Stimulated activated effector memory CD8-positive, alpha-beta T cell treated with anti-CD3 and anti-CD28 coated beads, Interleukin-12 subunit alpha, Interleukin-12 subunit beta, amount 100 ng/mL, for 72 hours (primary cell): ENCODE results near the gene BTN2A1.
"Not testable (repeated sequence)": the region's sequence is repeated elsewhere in the genome, so short reads cannot be mapped to it uniquely, and the experiment has no call there.

Experiments used
- ATAC-seq: fragments of 150-1000 bp; cut with Tn5 transposase; 2 replicates; pipeline ENCODE4 v1.10.0; 2021
- DNase-seq, 2 donors: peaks; one replicate each; pipeline ENCODE4 v3.0.0; 2021 to 2022; ENCODE audit warnings: low spot score in 2 of 2
- H3K27ac Mint-ChIP-seq: one replicate; pipeline ENCODE4 v1.8.0; 2022; ENCODE audit warnings: mild to moderate bottlenecking, mixed read lengths
- H3K36me3 Mint-ChIP-seq: one replicate; pipeline ENCODE4 v1.8.0; 2022; ENCODE audit warnings: mild to moderate bottlenecking, mixed read lengths
- H3K4me1 Mint-ChIP-seq: one replicate; pipeline ENCODE4 v1.8.0; 2022; ENCODE audit warnings: mixed read lengths
- H3K4me3 Mint-ChIP-seq: one replicate; pipeline ENCODE4 v1.8.0; 2022; ENCODE audit warnings: mild to moderate bottlenecking, mixed read lengths
- H3K9me3 Mint-ChIP-seq: one replicate; pipeline ENCODE4 v1.8.0; 2022; ENCODE audit warnings: mixed read lengths

The BTN2A1 gene

DNA sequence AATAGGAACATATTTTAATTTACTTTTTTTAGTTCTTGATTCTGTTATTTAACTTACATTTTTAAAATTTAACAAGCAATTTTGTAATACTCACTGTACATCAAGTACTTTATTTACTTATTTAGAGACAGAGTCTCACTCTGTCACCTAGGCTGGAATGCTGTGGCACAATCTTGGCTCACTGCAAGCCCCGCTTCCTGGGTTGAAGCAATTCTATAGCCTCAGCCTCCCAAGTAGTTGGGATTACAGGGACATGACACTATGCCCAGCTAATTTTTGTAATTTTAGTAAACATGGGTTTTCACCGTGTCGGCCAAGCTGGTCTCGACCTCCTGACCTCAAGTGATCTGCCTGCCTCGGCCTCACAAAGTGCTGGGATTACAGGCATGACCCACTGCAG lies 10.5 kb upstream of the BTN2A1 start:
- Mint-ChIP-seq H3K36me3 (peaks cover 61% of the 10 kb centered on the region), H3K4me3 (no peak overlapping the region), H3K9me3 (no peaks in the 10 kb centered on the region), H3K4me1 (peaks cover 66% of the 10 kb centered on the region), H3K27ac (no peak overlapping the region)
- DNase-seq (no peak), ATAC-seq (no peak)

- no peak for DNase-seq
- peak overlapping the region; percentile 49 for H3K27ac Mint-ChIP-seq
- no peaks in the 10 kb centered on the region for H3K9me3 Mint-ChIP-seq
- no peak for ATAC-seq
- H3K4me3 Mint-ChIP-seq = no peak overlapping the region
- peaks cover 37% of the 10 kb centered on the region for H3K4me1 Mint-ChIP-seq
- peaks cover 50% of the 10 kb centered on the region for H3K36me3 Mint-ChIP-seq
Measured at GRCh38 chr6:26450240-26450639, 7.5 kb upstream of the BTN2A1 start.

- Mint-ChIP-seq H3K27ac (no peak overlapping the region), H3K4me1 (peaks cover 36% of the 10 kb centered on the region), H3K9me3 (no peaks in the 10 kb centered on the region), H3K4me3 (no peak overlapping the region), H3K36me3 (peaks cover 39% of the 10 kb centered on the region)
- ATAC-seq = no peak
- DNase-seq = no peak
Measured at GRCh38 chr6:26452631-26453235, 5.0 kb upstream of the BTN2A1 start.

- Mint-ChIP-seq H3K27ac (no peak overlapping the region), H3K4me1 (peaks cover 48% of the 10 kb centered on the region), H3K9me3 (no peaks in the 10 kb centered on the region), H3K4me3 (no peak overlapping the region), H3K36me3 (peaks cover 38% of the 10 kb centered on the region)
- DNase-seq (no peak), ATAC-seq (no peak)
Measured at GRCh38 chr6:26454631-26455030, 3.1 kb upstream of the BTN2A1 start.

DNA sequence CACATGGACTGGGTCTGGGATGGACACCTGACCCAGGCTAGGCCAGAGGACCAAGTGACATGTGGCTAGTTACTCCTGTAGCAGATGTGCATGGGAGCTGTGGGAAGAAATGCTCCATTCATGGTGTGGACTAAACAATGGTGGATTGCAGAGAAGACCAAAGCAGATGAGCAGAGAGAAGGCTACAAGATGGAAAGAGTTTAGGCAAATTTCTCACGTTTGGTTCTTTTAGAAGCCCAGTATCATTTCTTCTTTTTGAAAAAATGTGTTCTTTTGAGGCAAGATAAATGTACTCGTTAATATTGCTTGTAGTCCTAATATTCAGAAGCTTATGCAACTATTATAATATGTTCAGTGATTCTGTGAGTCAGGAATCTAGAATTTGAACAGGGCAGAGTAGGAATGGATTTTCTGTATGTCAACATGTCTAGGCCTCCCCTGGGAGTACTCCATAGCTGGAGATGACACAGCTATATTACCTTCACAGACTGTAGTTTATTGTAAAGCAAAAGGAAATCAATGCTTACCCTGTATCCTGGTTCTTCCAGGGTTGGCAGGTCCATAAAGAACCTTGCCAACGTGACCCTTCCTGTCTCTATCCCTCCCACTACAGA lies 2.3 kb upstream of the BTN2A1 start:
- Mint-ChIP-seq H3K27ac (no peak overlapping the region), H3K9me3 (no peaks in the 10 kb centered on the region), H3K36me3 (peaks cover 38% of the 10 kb centered on the region), H3K4me1 (peaks cover 53% of the 10 kb centered on the region), H3K4me3 (no peak overlapping the region)
- DNase-seq (no peak), ATAC-seq (no peak)

GRCh38 chr6:26457264-26457805 lies 420 bp upstream of the BTN2A1 start:
- ATAC-seq = peak; percentile 36
- H3K9me3 Mint-ChIP-seq = no peaks in the 10 kb centered on the region
- peaks cover 50% of the 10 kb centered on the region for H3K36me3 Mint-ChIP-seq
- peak overlapping the region; percentile 97 for H3K4me3 Mint-ChIP-seq
- DNase-seq = peak in 1 of 2 donors; percentile 68
- H3K4me1 Mint-ChIP-seq = peaks cover 54% of the 10 kb centered on the region
- peak overlapping the region; percentile 97 for H3K27ac Mint-ChIP-seq

GRCh38 chr6:26459023-26459810 lies 1.5 kb downstream of the BTN2A1 start:
- peak overlapping the region; percentile 97 for H3K4me3 Mint-ChIP-seq
- no peak for DNase-seq
- ATAC-seq = no peak
- H3K9me3 Mint-ChIP-seq = no peaks in the 10 kb centered on the region
- H3K4me1 Mint-ChIP-seq = peaks cover 70% of the 10 kb centered on the region
- H3K36me3 Mint-ChIP-seq = peaks cover 68% of the 10 kb centered on the region
- peak overlapping the region; percentile 97 for H3K27ac Mint-ChIP-seq

DNA sequence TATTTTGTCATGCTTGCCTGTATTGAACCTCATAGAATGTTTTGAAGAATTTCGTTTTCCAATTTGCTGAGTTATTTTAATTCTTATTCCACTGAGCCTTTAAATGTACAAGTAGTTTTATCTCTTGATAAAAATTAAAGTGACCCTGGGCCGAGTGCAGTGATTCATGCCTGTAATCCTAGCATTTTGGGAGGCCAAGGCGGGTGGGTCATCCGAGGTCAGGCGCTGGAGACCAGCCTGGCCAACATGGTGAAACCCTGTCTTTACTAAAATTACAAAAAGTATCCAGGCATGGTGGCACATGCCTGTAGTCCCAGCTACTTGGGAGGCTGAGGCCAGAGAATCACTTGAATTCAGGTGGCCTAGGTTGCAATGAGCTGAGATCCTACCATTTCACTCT lies 3.6 kb downstream of the BTN2A1 start:
- H3K4me3 Mint-ChIP-seq = peak overlapping the region; percentile 97
- ATAC-seq, DNase-seq, H3K9me3 Mint-ChIP-seq, H3K27ac Mint-ChIP-seq: not testable (repeated sequence)
- H3K4me1 Mint-ChIP-seq = peaks cover 77% of the 10 kb centered on the region
- H3K36me3 Mint-ChIP-seq = peaks cover 90% of the 10 kb centered on the region

- Mint-ChIP-seq H3K4me1 (peaks cover 58% of the 10 kb centered on the region), H3K27ac (peak overlapping the region; percentile 92), H3K36me3 (peaks cover 100% of the 10 kb centered on the region), H3K4me3 (no peak overlapping the region), H3K9me3 (no peaks in the 10 kb centered on the region)
- ATAC-seq (no peak), DNase-seq (no peak)
Measured at GRCh38 chr6:26464014-26464413, 6.3 kb downstream of the BTN2A1 start.

DNA sequence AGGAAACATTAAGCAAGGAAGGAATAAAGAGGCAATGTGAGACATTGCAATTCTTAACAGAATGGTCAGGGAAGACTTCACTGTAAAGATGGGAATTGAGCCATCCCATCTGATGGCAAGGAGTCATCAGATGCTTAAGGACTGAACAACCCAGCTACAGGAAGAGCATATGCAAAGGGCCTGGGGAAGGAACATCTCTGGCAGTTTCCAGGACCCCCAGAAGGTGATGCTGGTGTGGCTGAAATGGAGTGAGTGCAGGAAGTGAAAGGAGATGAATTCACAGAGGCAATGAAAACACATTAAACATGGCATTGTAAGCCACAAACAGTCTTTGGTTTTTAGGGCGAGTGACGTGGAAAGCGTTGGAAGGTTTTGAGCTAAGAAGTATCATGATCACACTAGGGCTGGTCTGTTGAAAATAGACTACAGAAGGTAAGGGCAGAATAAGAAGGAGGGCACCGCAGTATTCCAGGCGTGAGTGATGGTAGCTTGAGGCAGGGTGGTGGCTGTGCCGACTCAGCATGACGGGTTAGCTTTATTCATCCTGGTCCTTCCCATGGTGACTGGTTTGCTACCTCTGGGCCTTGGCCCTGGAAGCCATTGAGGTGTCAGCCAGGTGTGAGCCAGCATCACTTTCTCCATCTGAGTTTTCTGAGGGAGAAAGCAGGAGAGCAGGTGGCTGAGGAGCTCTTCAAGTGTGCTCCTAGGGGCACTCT lies 6.8 kb downstream of the BTN2A1 start:
- DNase-seq (no peak), ATAC-seq (no peak)
- H3K9me3 Mint-ChIP-seq = no peaks in the 10 kb centered on the region
- H3K27ac Mint-ChIP-seq = peak overlapping the region; percentile 92
- peaks cover 52% of the 10 kb centered on the region for H3K4me1 Mint-ChIP-seq
- H3K36me3 Mint-ChIP-seq = peaks cover 98% of the 10 kb centered on the region
- H3K4me3 Mint-ChIP-seq = no peak overlapping the region

DNA sequence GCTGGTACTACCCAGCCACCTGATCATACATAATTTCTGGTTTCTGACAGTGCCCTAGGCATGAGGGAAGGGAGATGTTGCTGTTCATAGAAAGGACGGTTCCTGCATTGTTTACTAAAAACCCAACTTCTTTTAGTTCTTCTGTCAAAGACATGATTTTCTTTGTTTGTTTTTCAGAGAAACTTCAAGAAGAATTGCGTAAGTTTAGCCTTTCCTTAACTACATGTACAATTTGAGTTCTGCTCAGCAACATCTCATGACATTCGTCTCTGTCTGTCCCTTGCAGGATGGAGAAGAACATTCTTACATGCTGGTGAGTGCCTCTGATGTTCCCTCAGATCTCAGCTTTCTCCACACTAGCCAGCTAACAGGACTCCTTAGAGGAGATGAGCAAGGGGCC lies 8.0 kb downstream of the BTN2A1 start:
- H3K27ac Mint-ChIP-seq = peak overlapping the region; percentile 58
- H3K36me3 Mint-ChIP-seq = peaks cover 91% of the 10 kb centered on the region
- DNase-seq (no peak), ATAC-seq (no peak)
- peaks cover 40% of the 10 kb centered on the region for H3K4me1 Mint-ChIP-seq
- no peak overlapping the region for H3K4me3 Mint-ChIP-seq
- H3K9me3 Mint-ChIP-seq = no peaks in the 10 kb centered on the region

DNA sequence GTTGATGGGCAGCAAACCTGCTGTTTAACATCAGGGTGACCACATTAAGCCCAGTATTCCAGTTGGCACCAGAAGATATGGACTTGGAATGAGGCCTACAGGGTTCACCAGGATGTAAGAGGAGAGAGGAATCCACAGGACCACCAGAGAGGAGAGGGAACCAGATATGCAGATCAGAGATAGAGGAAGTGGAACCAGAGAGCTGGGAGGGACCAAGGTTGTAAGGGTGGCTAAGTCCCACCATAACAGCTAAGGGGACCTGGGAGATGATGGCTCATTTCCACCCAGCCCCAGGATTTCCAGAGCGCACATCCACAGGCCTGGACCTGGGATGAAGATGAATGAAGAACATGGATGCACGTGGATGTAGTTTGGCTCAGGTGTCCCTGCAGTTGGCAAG lies 11.1 kb downstream of the BTN2A1 start:
- no peak overlapping the region for H3K4me3 Mint-ChIP-seq
- peaks cover 66% of the 10 kb centered on the region for H3K36me3 Mint-ChIP-seq
- ATAC-seq (no peak), DNase-seq (no peak)
- peaks cover 10% of the 10 kb centered on the region for H3K9me3 Mint-ChIP-seq
- H3K4me1 Mint-ChIP-seq = peaks cover 37% of the 10 kb centered on the region
- H3K27ac Mint-ChIP-seq = peak overlapping the region; percentile 64

DNA sequence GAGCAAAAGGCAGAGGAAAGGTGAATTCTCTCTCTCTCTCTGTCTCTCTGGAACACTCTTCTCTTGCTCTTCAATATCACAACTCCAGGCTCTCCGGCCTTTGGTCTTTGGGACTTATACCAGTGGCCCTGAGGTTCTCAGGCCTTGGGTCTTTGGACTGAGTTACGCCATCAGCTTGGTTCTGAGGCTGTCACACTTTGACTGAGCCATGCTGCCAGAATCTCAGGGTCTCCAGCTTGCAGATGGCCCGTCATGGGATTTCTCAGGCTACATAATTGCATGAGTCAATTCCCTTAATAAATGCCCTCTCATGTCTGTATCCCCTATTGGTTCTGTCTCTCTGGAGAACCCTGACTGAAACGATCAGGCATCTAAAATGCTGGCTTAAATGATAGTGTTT lies 12.9 kb downstream of the BTN2A1 start:
- H3K9me3 Mint-ChIP-seq = peaks cover 10% of the 10 kb centered on the region
- H3K27ac Mint-ChIP-seq = peak overlapping the region; percentile 99
- H3K36me3 Mint-ChIP-seq = peaks cover 60% of the 10 kb centered on the region
- no peak overlapping the region for H3K4me3 Mint-ChIP-seq
- ATAC-seq (no peak), DNase-seq (no peak)
- peaks cover 37% of the 10 kb centered on the region for H3K4me1 Mint-ChIP-seq

DNA sequence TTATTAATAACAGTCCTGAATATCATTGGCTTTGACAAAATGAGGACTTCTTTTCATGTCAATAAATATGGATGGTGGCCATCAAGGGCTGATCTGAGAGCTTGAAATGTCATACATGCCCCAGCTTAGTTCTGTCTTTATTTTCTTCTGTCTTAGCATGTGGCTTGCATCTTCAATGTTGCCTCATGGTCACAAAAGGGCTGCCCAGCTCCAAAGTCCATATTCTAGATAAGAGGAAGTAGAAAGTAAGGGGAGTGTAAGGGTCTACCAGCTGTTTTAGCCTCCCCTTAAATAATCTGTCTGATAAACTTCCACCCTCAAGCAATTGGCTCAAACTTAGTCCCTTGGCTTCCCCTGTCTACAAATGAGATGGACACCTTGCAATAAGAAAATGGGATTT lies 14.2 kb downstream of the BTN2A1 start:
- peak overlapping the region; percentile 99 for H3K27ac Mint-ChIP-seq
- no peak for ATAC-seq
- no peak overlapping the region for H3K4me3 Mint-ChIP-seq
- peaks cover 41% of the 10 kb centered on the region for H3K4me1 Mint-ChIP-seq
- no peak for DNase-seq
- H3K9me3 Mint-ChIP-seq = peaks cover 10% of the 10 kb centered on the region
- H3K36me3 Mint-ChIP-seq = peaks cover 50% of the 10 kb centered on the region
